GM12878 (cell line): ENCODE measurements around the gene PKNOX1. TPM values are rescaled to one million over a fixed set of nuclear protein-coding genes. Genes with fewer than 3 reads are reported as not detected.

ENCODE experiments used
- ATAC-seq: fragments of 200-7000 bp; cut with Tn5 transposase; 3 replicates; pipeline ENCODE4 v1.9.1; 2020; ENCODE audit warnings: mild to moderate bottlenecking, moderate library complexity
- BruUV-seq: library from RNA; stranded (reverse); fragments of 400-500 nt; replicated peaks from 2 replicates; lab custom pipeline; 2021; lab: Mats Ljungman, UMichigan
- CTCF ChIA-PET: fragments of 300-600 bp; sonication (Branson Sonifier 250); formaldehyde crosslinking; extraction: SDS; loops from one replicate; lab custom pipeline; 2021; ENCODE audit warnings: inconsistent platforms; lab: Yijun Ruan, JAX
- POLR2A ChIA-PET: fragments of 350-600 bp; formaldehyde crosslinking; extraction: SDS; loops from one replicate; lab custom pipeline; 2021; ENCODE audit warnings: inconsistent platforms; lab: Charles Lee
- RAD21 ChIA-PET: fragments of 300-600 bp; sonication (Branson Sonifier 250); formaldehyde crosslinking; loops from one replicate; lab custom pipeline; 2023; ENCODE audit warnings: antibody characterized with exemption; ENCODE audit not compliant: unreplicated experiment; lab: Charles Lee
- SMC1A ChIA-PET: fragments of 300-600 bp; sonication (Branson Sonifier 250); formaldehyde crosslinking; loops from one replicate; lab custom pipeline; 2023; ENCODE audit not compliant: unreplicated experiment, uncharacterized antibody; lab: Charles Lee
- DNase-seq: peaks from one replicate; pipeline ENCODE4 v3.0.0-alpha.2; 2011; ENCODE audit warnings: low read depth, low spot score
- FAIRE-seq: peaks from 3 replicates; lab custom pipeline; 2011; peaks lifted over from hg19 to GRCh38; lab: Jason Lieb, UNC
- H2AFZ ChIP-seq: 2 replicates; pipeline ENCODE4 v1.6.0; 2011; ENCODE audit warnings: low read depth, low read length, control low read depth; ENCODE audit not compliant: control insufficient read depth
- H3K27ac ChIP-seq: 2 replicates; pipeline ENCODE4 v1.5.1; 2011; ENCODE audit warnings: control low read depth; ENCODE audit not compliant: control insufficient read depth, insufficient read depth
- H3K27me3 ChIP-seq, 2 experiments: replicated peaks in 1 of 2; 2 replicates each; pipeline versions ENCODE4 v1.6.0 to v1.6.1; 2011; ENCODE audit warnings: low read length in 1 of 2; ENCODE audit not compliant: control insufficient read depth in 2 of 2, insufficient read depth in 2 of 2
- H3K36me3 ChIP-seq, 2 experiments: 2 replicates each; pipeline ENCODE4 v1.5.1; 2011; ENCODE audit warnings: low read length in 1 of 2; ENCODE audit not compliant: control insufficient read depth in 2 of 2, insufficient read depth in 2 of 2
- H3K4me1 ChIP-seq: 2 replicates; pipeline ENCODE4 v1.6.1; 2011; ENCODE audit warnings: mild to moderate bottlenecking, low read length, moderate library complexity, mixed read lengths; ENCODE audit not compliant: control insufficient read depth, insufficient read depth
- H3K4me2 ChIP-seq: 2 replicates; pipeline ENCODE4 v1.6.0; 2011; ENCODE audit warnings: control low read depth; ENCODE audit not compliant: control insufficient read depth, insufficient read depth
- H3K4me3 ChIP-seq: fragments of 200-600 bp; sonication (generic); 2 replicates; pipeline ENCODE4 v1.5.1; 2016
- H3K79me2 ChIP-seq: 2 replicates; pipeline ENCODE4 v1.6.0; 2011; ENCODE audit warnings: low read length; ENCODE audit not compliant: control insufficient read depth, insufficient read depth
- H3K9ac ChIP-seq: 2 replicates; pipeline ENCODE4 v1.8.0; 2011; ENCODE audit warnings: low read length, control low read depth, mixed read lengths; ENCODE audit not compliant: control insufficient read depth, insufficient read depth
- H3K9me3 ChIP-seq: replicated peaks from 3 replicates; pipeline ENCODE4 v1.5.1; 2011; ENCODE audit warnings: mild to moderate bottlenecking, low read length; ENCODE audit not compliant: control insufficient read depth, insufficient read depth
- H4K20me1 ChIP-seq: 2 replicates; pipeline ENCODE4 v1.6.0; 2011; ENCODE audit not compliant: control insufficient read depth, insufficient read depth
- BMI1 ChIP-seq: fragments of 450-650 bp; IDR thresholded peaks from 2 replicates; pipeline ENCODE4 v1.6.1; 2016; ENCODE audit warnings: mild to moderate bottlenecking, moderate library complexity, borderline replicate concordance
- CEBPB ChIP-seq, 2 experiments: fragments of 150-350 bp in 1 of 2; IDR thresholded peaks; 2 replicates each; pipeline ENCODE4 v1.6.1; 2012 to 2014; ENCODE audit warnings: low read depth in 2 of 2, low read length in 2 of 2, borderline replicate concordance in 1 of 2, inconsistent platforms in 1 of 2
- CHD2 ChIP-seq: IDR thresholded peaks from 2 replicates; pipeline ENCODE4 v1.6.1; 2011; ENCODE audit warnings: low read depth, low read length, improper control_type of control experiment, borderline replicate concordance
- JUND ChIP-seq: IDR thresholded peaks from 2 replicates; pipeline ENCODE4 v1.6.1; 2012; ENCODE audit warnings: low read depth, mild to moderate bottlenecking, low read length, improper control_type of control experiment, moderate library complexity
- SPI1 ChIP-seq: IDR thresholded peaks from 2 replicates; pipeline ENCODE4 v1.6.1; 2011; ENCODE audit warnings: low read depth, mild to moderate bottlenecking, low read length, moderate library complexity, borderline replicate concordance; ENCODE audit not compliant: insufficient read depth
- TAF1 ChIP-seq: IDR thresholded peaks from 2 replicates; pipeline ENCODE4 v1.6.1; 2011; ENCODE audit warnings: mild to moderate bottlenecking, low read depth, low read length, borderline replicate concordance
- WGBS: methylation state at CpG from one replicate; pipeline ENCODE4 v1.1.6; 2016; ENCODE audit warnings: low lambda C conversion rate; ENCODE audit not compliant: insufficient replicate concordance, insufficient coverage; ENCODE audit errors: missing lambda C conversion rate; 5-methylcytosine and 5-hydroxymethylcytosine counted together
- in situ Hi-C: fragments of 300-500 bp; cut with MboI; formaldehyde crosslinking; loops from 9 replicates; pipeline ENCODE4 v1.14.3; 2018; ENCODE audit warnings: mixed read lengths
- intact Hi-C: fragments of 100-400 bp; cut with micrococcal nuclease; formaldehyde crosslinking; loops from one replicate; pipeline ENCODE4 v1.14.2; 2022; ENCODE audit not compliant: unreplicated experiment
- polyA plus RNA-seq, 11 experiments: library from polyadenylated mRNA; depleted of rRNA in 4 of 11; unstranded in 6 of 11; stranded (reverse) in 5 of 11; fragments of >200 nt; fragmentation: Nextera tagmentation in 4 of 11; fragmentation: Illumina TruSeq in 1 of 11; extraction: Ambion mirVana in 4 of 11; extraction: Trizol in 1 of 11; gene quantifications; 1 replicate in 1 of 11; 2 replicates in 10 of 11; pipeline versions ENCODE4 v1.2.1 to v1.2.3, GENCODE V29; 2011 to 2016; ENCODE audit warnings: inconsistent platforms in 2 of 11, missing spikeins in 2 of 11, low read depth in 1 of 11
- total RNA-seq, 4 experiments: library from RNA; depleted of rRNA in 3 of 4; stranded (reverse); fragments of >200 nt in 3 of 4; fragmentation: Illumina TruSeq in 1 of 4; extraction: Trizol in 1 of 4; gene quantifications; 2 replicates each; pipeline versions ENCODE4 v1.2.1 to v1.2.3, GENCODE V29; 2013 to 2021
- TF ChIP-seq, protein P1 (sequence below): IDR thresholded peaks from 2 replicates; pipeline ENCODE4 v1.6.1; 2011; ENCODE audit warnings: low read depth, low read length, improper control_type of control experiment, borderline replicate concordance

The PKNOX1 gene
- total and polyA plus RNA-seq, 10 of the 15 experiments (the other 5 are each of a cell fraction or from before 2014, with no cell fraction given): 6.9 to 23.7 (median 13.2) TPM

DNA sequence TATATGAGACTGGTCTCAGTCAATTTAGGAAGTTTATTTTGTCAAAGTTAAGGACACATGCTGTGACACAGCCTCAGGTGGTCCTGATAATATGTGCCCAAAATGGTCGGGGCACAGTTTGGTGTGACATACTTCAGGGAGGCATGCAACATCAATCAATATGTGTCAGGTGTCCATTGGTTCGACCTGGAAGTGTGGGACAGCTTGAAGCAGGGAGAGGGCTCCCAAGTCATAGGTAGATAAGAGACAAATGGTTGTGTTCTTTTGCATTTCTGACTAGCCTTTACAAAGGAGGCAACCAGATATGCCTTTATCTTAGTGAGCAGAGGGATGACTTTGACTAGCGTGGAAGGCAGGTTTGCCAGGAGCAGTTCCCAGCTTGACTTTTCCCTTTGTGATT is 44.4 kb upstream of the PKNOX1 start:
- Histone ChIP-seq H2AFZ (no peak overlapping the region), H3K9me3 (no peaks in the 10 kb centered on the region), H4K20me1 (no peaks in the 10 kb centered on the region), H3K9ac (no peak overlapping the region), H3K36me3 (no peaks in the 10 kb centered on the region), H3K4me1 (peaks cover 13% of the 10 kb centered on the region), H3K4me3 (no peak overlapping the region), H3K27ac (no peak overlapping the region), H3K27me3 (no peaks in the 10 kb centered on the region), H3K4me2 (no peak overlapping the region), H3K79me2 (no peaks in the 10 kb centered on the region)
- ChIA-PET CTCF (no interaction called here), POLR2A (no interaction called here), RAD21 (no interaction called here), SMC1A (no interaction called here)
- FAIRE-seq (no peak), ATAC-seq (no peak), DNase-seq (no peak)
- intact Hi-C loops (loop anchor here (10.0 kb wide), 1 partner anchor 725 kb away; the partner anchor contains the start of genes HSF2BP and RRP1B), in situ Hi-C loops (loop anchor here (10.0 kb wide), 1 partner anchor 725 kb away; the partner anchor contains the start of genes HSF2BP and RRP1B)
- 79% methylated on average over 3 of the region's 3 CpGs for WGBS
- BruUV-seq: no TSS peak
- no peak for TF ChIP-seq CHD2
- TF ChIP-seq CEBPB (IDR thresholded peaks at IDR 0.05; ENCODE audit: borderline replicate concordance in 1 of 2, low read depth in 2 of 2, low read length in 2 of 2): no peak
- TF ChIP-seq, protein P1, sequence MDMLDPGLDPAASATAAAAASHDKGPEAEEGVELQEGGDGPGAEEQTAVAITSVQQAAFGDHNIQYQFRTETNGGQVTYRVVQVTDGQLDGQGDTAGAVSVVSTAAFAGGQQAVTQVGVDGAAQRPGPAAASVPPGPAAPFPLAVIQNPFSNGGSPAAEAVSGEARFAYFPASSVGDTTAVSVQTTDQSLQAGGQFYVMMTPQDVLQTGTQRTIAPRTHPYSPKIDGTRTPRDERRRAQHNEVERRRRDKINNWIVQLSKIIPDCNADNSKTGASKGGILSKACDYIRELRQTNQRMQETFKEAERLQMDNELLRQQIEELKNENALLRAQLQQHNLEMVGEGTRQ: no peak
- TF ChIP-seq JUND: no peak
- no peak for TF ChIP-seq TAF1
- TF ChIP-seq SPI1: no peak
- no peak for TF ChIP-seq BMI1
- TF ChIP-seq, all 136 proteins: peak for 0
